Testis (tissue), 2 donors: ENCODE results near the gene VAMP3.

Experiments used
- POLR2A ChIP-seq: fragments of 450-650 bp; IDR thresholded peaks from one replicate; pipeline ENCODE4 v1.6.1; 2017; ENCODE audit warnings: antibody characterized with exemption, mild to moderate bottlenecking, moderate library complexity
- TF ChIP-seq, protein P1 (sequence below), 3 experiments: fragments of 450-650 bp in 2 of 3; fragments of 200-600 bp in 1 of 3; sonication (generic) in 1 of 3; IDR thresholded peaks; one replicate each; pipeline ENCODE4 v1.5.1; 2016 to 2019; ENCODE audit warnings: antibody characterized with exemption in 3 of 3, mild to moderate bottlenecking in 2 of 3, moderate library complexity in 1 of 3

DNA sequence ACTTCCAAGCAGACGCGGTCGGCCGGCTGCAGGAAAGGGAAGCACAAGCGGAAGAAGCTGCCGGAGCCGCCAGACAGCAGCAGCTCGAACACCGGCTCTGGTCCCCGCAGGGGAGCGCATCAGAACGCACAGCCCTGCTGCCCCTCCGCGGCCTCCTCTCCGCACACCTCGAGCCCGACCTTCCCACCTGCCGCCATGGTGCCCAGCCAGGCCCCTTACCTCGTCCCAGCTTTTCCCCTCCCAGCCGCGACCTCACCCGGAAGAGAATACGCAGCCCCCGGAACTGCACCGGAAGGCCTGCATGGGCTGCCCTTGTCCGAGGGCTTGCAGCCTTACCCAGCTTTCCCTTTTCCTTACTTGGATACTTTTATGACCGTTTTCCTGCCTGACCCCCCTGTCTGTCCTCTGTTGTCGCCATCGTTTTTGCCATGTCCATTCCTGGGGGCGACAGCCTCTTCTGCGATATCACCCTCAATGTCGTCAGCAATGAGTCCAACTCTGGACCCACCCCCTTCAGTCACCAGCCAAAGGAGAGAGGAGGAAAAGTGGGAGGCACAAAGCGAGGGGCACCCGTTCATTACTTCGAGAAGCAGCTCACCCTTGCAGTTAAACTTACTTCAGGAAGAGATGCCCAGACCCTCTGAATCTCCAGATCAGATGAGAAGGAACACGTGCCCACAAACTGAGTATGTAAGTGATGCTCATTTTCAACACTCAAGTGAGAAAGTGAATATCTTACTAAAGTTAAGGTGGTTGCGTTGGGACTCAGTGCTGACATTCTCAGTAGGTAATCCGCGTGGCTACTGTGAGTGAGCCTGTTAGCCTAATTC lies 56.2 kb downstream of the VAMP3 start:
- no peak for TF ChIP-seq POLR2A
- TF ChIP-seq, protein P1, sequence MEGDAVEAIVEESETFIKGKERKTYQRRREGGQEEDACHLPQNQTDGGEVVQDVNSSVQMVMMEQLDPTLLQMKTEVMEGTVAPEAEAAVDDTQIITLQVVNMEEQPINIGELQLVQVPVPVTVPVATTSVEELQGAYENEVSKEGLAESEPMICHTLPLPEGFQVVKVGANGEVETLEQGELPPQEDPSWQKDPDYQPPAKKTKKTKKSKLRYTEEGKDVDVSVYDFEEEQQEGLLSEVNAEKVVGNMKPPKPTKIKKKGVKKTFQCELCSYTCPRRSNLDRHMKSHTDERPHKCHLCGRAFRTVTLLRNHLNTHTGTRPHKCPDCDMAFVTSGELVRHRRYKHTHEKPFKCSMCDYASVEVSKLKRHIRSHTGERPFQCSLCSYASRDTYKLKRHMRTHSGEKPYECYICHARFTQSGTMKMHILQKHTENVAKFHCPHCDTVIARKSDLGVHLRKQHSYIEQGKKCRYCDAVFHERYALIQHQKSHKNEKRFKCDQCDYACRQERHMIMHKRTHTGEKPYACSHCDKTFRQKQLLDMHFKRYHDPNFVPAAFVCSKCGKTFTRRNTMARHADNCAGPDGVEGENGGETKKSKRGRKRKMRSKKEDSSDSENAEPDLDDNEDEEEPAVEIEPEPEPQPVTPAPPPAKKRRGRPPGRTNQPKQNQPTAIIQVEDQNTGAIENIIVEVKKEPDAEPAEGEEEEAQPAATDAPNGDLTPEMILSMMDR (IDR thresholded peaks at IDR 0.05): no peak
